ENCODE measurements around the gene FBP1. TPM values are rescaled to one million over a fixed set of nuclear protein-coding genes. Genes with fewer than 3 reads are reported as not detected.

The FBP1 gene
- total and polyA plus RNA-seq, 10 of the 15 experiments (the other 5 are each of a cell fraction or from before 2014, with no cell fraction given), result 0.11 to 0.38 (median 0.15) TPM; not detected in 7

GRCh38 chr9:94554439-94555331 lies 84.6 kb downstream of the FBP1 start, which contains the start of gene PCAT7 (continued):
- TF ChIP-seq POU2F2 (IDR thresholded peaks at IDR 0.05; ENCODE audit: borderline replicate concordance, low read depth, low read length), result no peak

GRCh38 chr9:94554078-94554438 lies 85.3 kb downstream of the FBP1 start:
- CTCF ChIA-PET, result interaction anchor here (0.9 to 1.6 kb wide), 6 partner anchors 39 to 70 kb away, joined by 3 to 7 read pairs (median 4); no protein-coding TSS in a partner anchor
- Histone ChIP-seq H3K36me3 (ENCODE audit: control insufficient read depth in 2 of 2, insufficient read depth in 2 of 2, low read length in 1 of 2) (no peaks in the 10 kb centered on the region), H3K4me2 (ENCODE audit: control insufficient read depth, insufficient read depth) (no peak overlapping the region), H2AFZ (ENCODE audit: control insufficient read depth, low read depth, low read length) (no peak overlapping the region), H3K9ac (ENCODE audit: control insufficient read depth, insufficient read depth, low read length) (no peak overlapping the region), H3K27me3 (replicated peaks in 1 of 2; ENCODE audit: control insufficient read depth in 2 of 2, insufficient read depth in 2 of 2, low read length in 1 of 2) (no peaks in the 10 kb centered on the region; a peak in 1 of 4 replicates), H3K4me1 (ENCODE audit: control insufficient read depth, insufficient read depth, low read length) (no peaks in the 10 kb centered on the region), H3K79me2 (ENCODE audit: control insufficient read depth, insufficient read depth, low read length) (no peaks in the 10 kb centered on the region), H3K4me3 (no peak overlapping the region), H4K20me1 (ENCODE audit: control insufficient read depth, insufficient read depth) (no peaks in the 10 kb centered on the region), H3K9me3 (replicated peaks; ENCODE audit: control insufficient read depth, insufficient read depth, low read length) (no peaks in the 10 kb centered on the region), H3K27ac (ENCODE audit: control insufficient read depth, insufficient read depth) (no peak overlapping the region)
- no peak for DNase-seq (ENCODE audit: low read depth, low spot score)
- RAD21 ChIA-PET (ENCODE audit: unreplicated experiment), result interaction anchor here (1.1 to 1.2 kb wide), 2 partner anchors 48 to 574 kb away, joined by 3 read pairs; no protein-coding TSS in a partner anchor
- BruUV-seq (replicated peaks), result no TSS peak
- POLR2A ChIA-PET, result no interaction called here
- intact Hi-C loops (cut with micrococcal nuclease; ENCODE audit: unreplicated experiment) (loop anchor here (1.0 to 10.0 kb wide), 3 partner anchors 49 to 581 kb away; no protein-coding TSS in a partner anchor), in situ Hi-C loops (cut with MboI) (no loop called here)
- SMC1A ChIA-PET (ENCODE audit: uncharacterized antibody, unreplicated experiment), result interaction anchor here (0.7 to 1.6 kb wide), 4 partner anchors 47 to 479 kb away, joined by 3 to 5 read pairs (median 4); no protein-coding TSS in a partner anchor
- 22% methylated on average over 16 of the region's 16 CpGs for WGBS (ENCODE audit: insufficient coverage, insufficient replicate concordance, low lambda C conversion rate, missing lambda C conversion rate)
- FAIRE-seq, result no peak
- peak; percentile 48 for ATAC-seq
- TF ChIP-seq MYC (IDR thresholded peaks at IDR 0.05; ENCODE audit: insufficient read depth, insufficient read length, insufficient replicate concordance, low read length, severe bottlenecking) (no peak), CREM (IDR thresholded peaks at IDR 0.05; ENCODE audit: low read depth) (no peak), ATF7 (IDR thresholded peaks at IDR 0.05; ENCODE audit: low read depth) (no peak), E2F4 (IDR thresholded peaks at IDR 0.05; ENCODE audit: low read depth, low read length) (no peak), MXI1 (IDR thresholded peaks at IDR 0.05; ENCODE audit: low read depth, low read length) (no peak), CEBPB (IDR thresholded peaks at IDR 0.05; ENCODE audit: borderline replicate concordance in 1 of 2, low read depth in 2 of 2, low read length in 2 of 2) (no peak), BHLHE40 (IDR thresholded peaks at IDR 0.05; ENCODE audit: borderline replicate concordance in 1 of 2, low read depth in 2 of 2, low read length in 1 of 2) (no peak), RCOR1 (conservative IDR thresholded peaks at IDR 0.05; ENCODE audit: low read depth, low read length) (no peak), CEBPZ (IDR thresholded peaks at IDR 0.05; ENCODE audit: low read depth, low read length) (no peak), IRF3 (IDR thresholded peaks at IDR 0.05) (no peak), SKIL (IDR thresholded peaks at IDR 0.05; ENCODE audit: low read depth, poor library complexity, severe bottlenecking) (no peak)

All from GM12878 (cell line).